Measurements from ENCODE around the gene FAU. TPM values are rescaled to one million over a fixed set of nuclear protein-coding genes. Genes with fewer than 3 reads are reported as not detected.

The FAU gene
- total RNA-seq, 2 experiments from 2014 or later, result 1,937 to 1,976 TPM

- DNase-seq (no peak), ATAC-seq (ENCODE audit: poor library complexity) (no peak)
- no peaks in the 10 kb centered on the region for H3K27me3 Mint-ChIP-seq
- intact Hi-C loops (cut with DNase I, micrococcal nuclease), result no loop called here
- H3K4me3 Mint-ChIP-seq, result peak overlapping the region; percentile 20
- peaks cover 73% of the 10 kb centered on the region for H3K36me3 ChIP-seq (ENCODE audit: insufficient read depth, low read length)
- H3K9me3 Mint-ChIP-seq, result no peaks in the 10 kb centered on the region
- H3K4me1 ChIP-seq (ENCODE audit: insufficient read depth, low read length), result peaks cover 32% of the 10 kb centered on the region
- peaks cover 91% of the 10 kb centered on the region for H3K36me3 Mint-ChIP-seq (ENCODE audit: low read depth)
- TF ChIP-seq CTCF (IDR thresholded peaks at IDR 0.05), result no peak
- no peaks in the 10 kb centered on the region for H3K27me3 ChIP-seq (ENCODE audit: control insufficient read depth in 1 of 2, insufficient read depth in 2 of 2, low read length in 2 of 2)
- H3K4me1 Mint-ChIP-seq (ENCODE audit: low read depth), result peaks cover 32% of the 10 kb centered on the region
- no peaks in the 10 kb centered on the region for H3K9me3 ChIP-seq (ENCODE audit: control insufficient read depth in 1 of 2, insufficient read depth in 1 of 2, low read length in 2 of 2)
- no peak overlapping the region for H3K27ac ChIP-seq (ENCODE audit: low read depth in 1 of 2, low read length in 2 of 2)
- ChIA-PET POLR2A (no interaction called here), CTCF (interaction anchor here (1.5 kb wide), 1 partner anchor 15 kb away, joined by 3 read pairs; no protein-coding TSS in a partner anchor)
- no peak overlapping the region for H3K4me3 ChIP-seq (ENCODE audit: low read length)
- H3K27ac Mint-ChIP-seq, result no peak overlapping the region
These were observed 3.5 kb upstream of the FAU start for GRCh38 chr11:65125197-65126056.

- intact Hi-C loops (cut with DNase I, micrococcal nuclease), result loop anchor here in 1 of 2 experiments (5.0 kb wide), 1 partner anchor 207 kb away; the partner anchor contains the start of gene ATG2A
- Mint-ChIP-seq H3K36me3 (ENCODE audit: low read depth) (peaks cover 92% of the 10 kb centered on the region), H3K27ac (peak overlapping the region; percentile 77), H3K27me3 (no peaks in the 10 kb centered on the region), H3K4me3 (peak overlapping the region; percentile 67), H3K4me1 (ENCODE audit: low read depth) (peaks cover 35% of the 10 kb centered on the region), H3K9me3 (no peaks in the 10 kb centered on the region)
- ATAC-seq (ENCODE audit: poor library complexity), result no peak
- TF ChIP-seq CTCF (IDR thresholded peaks at IDR 0.05), result no peak
- H3K4me1 ChIP-seq (ENCODE audit: insufficient read depth, low read length), result peaks cover 33% of the 10 kb centered on the region
- H3K9me3 ChIP-seq (ENCODE audit: control insufficient read depth in 1 of 2, insufficient read depth in 1 of 2, low read length in 2 of 2), result no peaks in the 10 kb centered on the region
- CTCF ChIA-PET, result interaction anchor here (1.5 kb wide), 1 partner anchor 14 kb away, joined by 3 read pairs; no protein-coding TSS in a partner anchor
- no peak overlapping the region for H3K27ac ChIP-seq (ENCODE audit: low read depth in 1 of 2, low read length in 2 of 2)
- no peak for DNase-seq
- H3K36me3 ChIP-seq (ENCODE audit: insufficient read depth, low read length), result peaks cover 73% of the 10 kb centered on the region
- no peaks in the 10 kb centered on the region for H3K27me3 ChIP-seq (ENCODE audit: control insufficient read depth in 1 of 2, insufficient read depth in 2 of 2, low read length in 2 of 2)
- H3K4me3 ChIP-seq (ENCODE audit: low read length), result no peak overlapping the region
- POLR2A ChIA-PET, result interaction anchor here (0.9 kb wide), 1 partner anchor 10 kb away, joined by 5 read pairs; no protein-coding TSS in a partner anchor
These were observed 2.7 kb upstream of the FAU start for GRCh38 chr11:65124480-65125196.

- Mint-ChIP-seq H3K4me1 (ENCODE audit: low read depth) (peaks cover 51% of the 10 kb centered on the region), H3K27ac (peak overlapping the region; percentile 100), H3K36me3 (ENCODE audit: low read depth) (peaks cover 85% of the 10 kb centered on the region), H3K4me3 (peak overlapping the region; percentile 100), H3K9me3 (no peaks in the 10 kb centered on the region), H3K27me3 (no peaks in the 10 kb centered on the region)
- peak overlapping the region; percentile 93 to 99 for H3K27ac ChIP-seq (ENCODE audit: low read depth in 1 of 2, low read length in 2 of 2)
- no peaks in the 10 kb centered on the region for H3K9me3 ChIP-seq (ENCODE audit: control insufficient read depth in 1 of 2, insufficient read depth in 1 of 2, low read length in 2 of 2)
- peaks cover 49% of the 10 kb centered on the region for H3K4me1 ChIP-seq (ENCODE audit: insufficient read depth, low read length)
- ChIA-PET CTCF (interaction anchor here (1.2 to 5.3 kb wide), 5 partner anchors 9 to 590 kb away, joined by 3 to 23 read pairs (median 7); partner anchors contain the start of genes ARL2, KAT5 and TM7SF2), POLR2A (interaction anchor here (0.6 to 3.7 kb wide), 49 partner anchors 8 to 1722 kb away, joined by 3 to 136 read pairs (median 5); partner anchors contain the start of genes ARL2, CAPN1, CCDC85B and CDCA5)
- DNase-seq, result peak in 4 of 14 experiments; percentile 25 to 58 (median 50)
- intact Hi-C loops (cut with DNase I, micrococcal nuclease), result loop anchor here in 1 of 2 experiments (5.0 kb wide), 1 partner anchor 204 kb away; the partner anchor contains the start of gene ATG2A
- ATAC-seq (ENCODE audit: poor library complexity), result no peak
- H3K4me3 ChIP-seq (ENCODE audit: low read length), result peak overlapping the region; percentile 67
- peaks cover 59% of the 10 kb centered on the region for H3K36me3 ChIP-seq (ENCODE audit: insufficient read depth, low read length)
- H3K27me3 ChIP-seq (ENCODE audit: control insufficient read depth in 1 of 2, insufficient read depth in 2 of 2, low read length in 2 of 2), result no peaks in the 10 kb centered on the region
- TF ChIP-seq CTCF (IDR thresholded peaks at IDR 0.05), result no peak
These were observed 478 bp downstream of the FAU start for GRCh38 chr11:65121447-65121864.

Data from CD4-positive, alpha-beta T cell (primary cell).